NK-92 treated with Interleukin-12 subunit alpha and Interleukin-12 subunit beta, amount 100 ng/mL, for 24 hours (cell line): ENCODE measurements around the gene PRTN3.
A peak's percentile ranks its signal among the peaks of the same experiment; 100 is the strongest.
"Not testable (repeated sequence)": the region's sequence is repeated elsewhere in the genome, so short reads cannot be mapped to it uniquely, and the experiment has no call there.

ENCODE experiments used
- DNase-seq: peaks from one replicate; lab custom pipeline; 2025; lab: John Stamatoyannopoulos, UW

PRTN3 gene

DNA sequence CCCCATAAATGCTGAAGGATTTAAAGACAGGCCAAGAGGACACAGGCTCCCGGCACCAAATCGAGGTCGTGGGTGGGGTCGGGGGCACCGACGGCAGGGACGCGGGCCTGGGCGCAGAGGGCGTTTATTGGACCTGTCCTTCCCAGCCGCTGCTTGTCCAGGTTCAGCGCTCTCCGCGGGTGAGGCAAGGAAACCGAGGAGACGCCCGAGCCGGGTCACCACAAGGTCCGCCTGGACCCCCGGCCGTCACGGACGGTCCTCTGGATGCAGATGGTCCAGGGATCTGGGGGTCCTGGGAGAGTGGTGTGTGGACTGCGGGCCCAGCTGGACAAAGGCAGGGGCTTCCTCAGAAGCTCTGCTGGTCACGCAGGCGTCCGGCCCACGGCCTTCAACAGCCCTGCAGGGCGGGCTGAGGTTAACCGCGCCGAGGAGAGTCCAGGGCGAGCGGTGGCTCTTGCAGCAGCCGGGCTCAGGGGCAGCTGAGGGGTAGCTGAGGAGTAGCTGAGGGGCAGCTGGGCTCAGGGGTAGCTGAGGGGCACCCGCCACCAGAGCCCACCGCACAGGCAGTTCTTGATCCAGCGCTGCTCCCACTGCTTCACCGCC, 27.2 kb downstream of the PRTN3 start:
- no peak for DNase-seq

- no peak for DNase-seq
Measured at GRCh38 chr19:868458-869244, 27.9 kb downstream of the PRTN3 start.

DNA sequence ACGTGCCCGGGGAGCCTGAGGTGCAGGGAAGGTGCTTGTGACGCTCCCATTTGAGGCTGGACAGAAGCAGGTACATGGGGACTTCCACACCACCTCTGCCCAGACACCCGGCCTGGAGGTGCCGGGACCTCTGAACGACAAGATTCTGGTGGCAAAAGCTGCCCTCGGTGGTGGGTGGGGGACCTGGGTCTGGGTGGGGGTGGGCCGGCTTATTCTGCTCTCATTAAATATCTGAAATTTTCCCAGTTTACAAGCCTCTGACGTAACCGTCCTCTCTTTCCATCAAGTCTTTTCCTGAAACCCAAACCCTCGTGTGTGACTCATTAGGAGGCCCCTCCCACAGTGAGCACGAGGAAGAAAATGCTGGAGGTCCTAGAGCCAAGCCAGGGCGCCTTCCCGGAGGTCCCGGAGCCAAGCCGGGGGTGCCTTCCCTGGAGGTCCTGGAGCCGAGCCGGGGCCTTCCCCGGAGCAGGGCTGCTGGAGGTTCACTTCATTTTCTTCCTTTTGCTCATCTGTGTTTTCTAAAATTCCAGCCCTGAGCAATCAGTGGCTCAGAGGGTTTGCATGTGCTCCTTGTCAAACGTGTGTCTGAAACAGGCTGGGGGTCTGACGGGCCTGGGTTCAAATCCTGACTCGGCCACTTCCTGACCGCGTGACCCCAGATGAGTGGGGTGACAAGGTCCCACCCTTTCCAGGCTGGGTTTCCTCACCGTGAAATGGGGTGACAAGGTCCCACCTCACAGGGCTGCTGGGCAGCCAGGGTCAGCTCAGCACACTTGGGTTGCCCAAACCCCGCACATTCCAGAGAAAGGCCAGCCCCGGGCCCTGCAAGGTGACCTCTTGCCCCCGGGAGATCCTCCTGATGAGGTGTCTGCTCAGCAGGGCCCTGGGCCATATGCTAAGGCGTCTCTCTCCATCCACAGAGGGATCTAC, 28.7 kb downstream of the PRTN3 start:
- no peak for DNase-seq

GRCh38 chr19:870314-870713, 29.5 kb downstream of the PRTN3 start:
- DNase-seq: no peak

DNA sequence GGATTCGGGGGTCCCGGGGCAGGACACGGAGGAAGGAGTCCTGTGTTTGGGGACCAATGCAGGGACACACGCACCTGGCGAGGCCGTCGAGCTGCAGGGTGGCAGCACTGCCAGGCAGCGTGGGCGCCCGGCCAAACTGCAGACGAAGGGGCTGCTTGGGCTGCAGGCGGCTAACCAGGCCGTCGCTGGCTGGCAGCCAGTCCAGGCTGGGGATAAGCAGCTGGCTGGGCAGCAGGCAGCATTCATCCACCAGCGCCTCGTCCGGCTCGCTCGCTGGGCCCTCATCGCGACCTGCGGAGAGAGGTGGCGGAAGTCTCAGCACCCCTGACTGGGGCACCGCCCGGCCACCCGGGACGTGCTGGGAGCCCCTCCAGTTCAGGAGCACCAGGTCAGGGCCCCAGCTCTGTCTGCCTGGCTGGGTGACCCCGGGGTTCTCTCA, 30.2 kb downstream of the PRTN3 start:
- DNase-seq: no peak

- DNase-seq: no peak
Measured at GRCh38 chr19:871446-872265, 30.9 kb downstream of the PRTN3 start.

DNA sequence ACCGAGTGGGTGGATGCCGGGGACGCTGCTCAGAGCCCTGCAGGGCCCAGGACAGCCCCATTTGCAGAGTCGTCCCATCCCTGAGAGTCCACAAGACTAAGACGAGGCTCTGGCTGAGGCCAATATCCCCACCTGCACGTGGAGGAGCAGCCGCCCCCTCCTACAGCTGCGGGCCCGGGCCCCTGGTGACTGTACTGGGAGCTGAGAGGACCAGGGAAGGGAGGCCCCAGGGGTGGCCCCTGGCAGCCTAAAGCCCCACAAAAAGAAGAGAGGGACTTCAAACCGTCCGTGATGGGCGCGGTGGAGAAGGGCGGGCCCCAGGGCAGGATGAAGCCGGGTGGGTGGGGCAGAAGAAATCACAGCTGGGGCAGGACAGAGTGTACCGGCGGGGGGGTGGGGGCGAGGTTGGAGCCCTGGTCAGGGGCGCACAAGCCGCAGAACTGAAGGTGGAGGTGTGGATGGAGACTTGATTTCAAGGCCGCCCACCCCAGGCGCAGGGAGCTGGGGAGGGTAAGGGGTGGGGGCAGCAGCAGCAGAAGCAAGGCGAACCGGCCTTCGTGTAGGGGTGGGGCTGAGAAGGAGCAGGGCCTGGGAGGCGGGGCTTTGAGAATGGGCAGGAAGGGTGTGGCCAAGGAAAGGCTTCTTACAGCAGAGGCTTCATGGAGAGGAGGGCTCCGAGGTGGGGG, 31.6 kb downstream of the PRTN3 start:
- no peak for DNase-seq

DNA sequence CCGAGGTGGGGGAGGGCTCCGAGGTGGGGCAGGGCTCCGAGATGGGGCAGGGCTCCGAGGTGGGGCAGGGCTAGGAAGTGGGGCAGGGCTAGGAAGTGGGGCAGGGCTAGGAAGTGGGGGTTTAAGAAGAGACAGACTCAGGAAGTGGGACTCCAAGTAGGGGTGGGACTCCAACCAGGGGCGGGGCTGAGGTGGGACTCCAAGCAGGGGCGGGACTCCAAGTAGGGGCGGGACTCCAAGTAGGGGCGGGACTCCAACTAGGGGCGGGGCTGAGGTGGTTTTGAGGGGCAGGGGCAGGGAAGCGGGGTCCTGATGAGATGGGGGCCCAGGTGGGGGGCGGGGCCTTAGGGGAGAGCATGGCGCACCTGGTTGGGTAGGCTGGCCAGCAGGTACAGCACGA, 32.3 kb downstream of the PRTN3 start:
- DNase-seq: peak; percentile 34

DNA sequence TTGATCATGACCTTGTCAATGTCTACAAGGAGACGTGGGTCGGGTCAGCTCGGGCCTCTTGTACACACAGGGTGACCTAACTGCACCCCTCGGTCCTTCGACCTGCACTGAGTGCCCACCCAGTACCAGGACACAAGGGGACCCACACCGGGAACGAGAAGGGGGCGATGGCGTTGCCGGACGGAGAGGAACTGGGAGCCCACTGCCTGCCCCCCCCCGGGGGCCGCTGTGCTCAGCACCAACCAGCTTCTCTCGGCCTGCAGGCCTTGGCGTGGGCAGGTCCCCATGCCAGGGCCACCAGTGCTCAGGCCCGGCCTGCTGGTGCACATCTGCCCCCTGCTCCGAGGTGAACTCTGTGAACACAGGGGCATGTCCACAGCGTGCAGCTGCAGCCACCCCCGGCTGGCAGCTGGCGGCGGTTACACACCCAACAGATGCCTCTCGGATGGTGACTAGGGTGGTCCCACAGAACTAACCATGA, 32.8 kb downstream of the PRTN3 start:
- DNase-seq: no peak

DNA sequence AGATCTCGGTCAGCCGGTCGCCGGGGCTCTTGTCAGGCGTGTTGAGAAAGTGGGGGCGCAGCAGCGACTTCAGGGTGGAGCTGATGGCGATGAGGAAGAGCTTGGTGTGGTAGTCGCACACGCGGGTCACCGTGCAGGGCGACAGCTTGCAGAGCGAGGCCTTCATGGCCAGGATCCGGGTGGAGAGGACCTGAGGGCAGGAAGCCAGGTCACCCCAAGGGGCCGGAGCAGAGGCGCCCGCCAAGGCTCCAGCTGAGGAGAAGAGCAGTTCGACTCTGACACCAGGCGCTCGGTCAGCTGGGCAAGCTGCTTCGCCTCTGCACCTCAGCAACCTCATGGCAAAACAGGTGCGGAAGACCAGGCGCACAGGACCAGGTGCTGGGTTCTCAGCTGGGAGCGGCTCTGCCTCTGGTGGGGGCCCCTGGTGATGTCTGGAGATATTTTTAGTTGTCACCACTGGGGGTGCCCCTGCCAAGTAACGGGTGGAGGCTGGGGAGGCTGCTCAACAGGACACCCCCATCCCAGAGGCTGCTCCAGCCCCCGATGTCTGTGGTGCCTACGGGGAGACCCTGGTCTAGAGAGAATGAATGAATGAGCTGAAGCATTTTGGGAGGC, 34.6 kb downstream of the PRTN3 start:
- DNase-seq: no peak

DNA sequence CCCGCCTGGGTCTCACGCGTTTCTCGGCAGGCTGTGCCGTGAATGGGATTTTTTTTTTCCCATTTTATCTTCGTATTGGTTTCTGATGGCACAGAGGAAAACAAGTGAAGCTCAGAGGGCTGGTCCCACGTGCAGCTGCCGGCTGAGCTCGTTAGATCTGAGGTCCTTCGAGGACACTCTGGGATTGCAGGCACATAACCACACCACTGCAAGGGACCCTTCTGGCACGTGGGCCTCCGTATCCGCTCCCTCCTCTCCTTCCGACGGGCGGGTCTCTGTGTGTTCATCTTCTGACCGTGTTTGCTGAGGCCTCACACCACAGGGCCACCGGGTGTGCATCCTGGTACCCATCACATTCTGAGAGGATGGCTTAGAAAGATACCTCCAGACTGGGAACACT, 35.3 kb downstream of the PRTN3 start:
- no peak for DNase-seq

DNA sequence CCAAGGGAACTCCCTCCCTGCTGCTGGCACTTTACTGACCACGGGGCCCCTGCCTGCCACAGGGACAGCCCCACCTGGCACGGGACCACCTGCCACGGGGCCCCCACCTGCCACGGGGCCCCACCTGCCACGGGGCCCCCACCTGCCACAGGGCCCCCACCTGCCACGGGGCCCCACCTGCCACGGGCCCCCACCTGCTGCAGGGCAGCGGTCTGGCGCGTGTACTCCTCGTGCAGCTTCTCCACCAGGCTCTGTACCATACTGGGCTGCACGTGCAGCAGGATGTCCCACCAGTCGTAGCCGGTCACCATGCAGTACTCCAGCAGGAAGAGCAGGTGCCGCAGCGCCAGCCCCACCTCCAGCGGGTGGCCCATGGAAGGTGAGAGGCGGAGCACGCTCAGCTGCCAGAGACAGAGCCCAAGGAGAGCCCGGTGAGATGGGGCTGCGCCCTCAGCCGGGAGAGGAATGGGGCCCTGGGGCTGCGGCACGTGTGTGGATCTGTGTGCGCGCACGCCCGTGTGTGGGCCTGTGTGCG, 36.0 kb downstream of the PRTN3 start:
- no peak for DNase-seq

DNA sequence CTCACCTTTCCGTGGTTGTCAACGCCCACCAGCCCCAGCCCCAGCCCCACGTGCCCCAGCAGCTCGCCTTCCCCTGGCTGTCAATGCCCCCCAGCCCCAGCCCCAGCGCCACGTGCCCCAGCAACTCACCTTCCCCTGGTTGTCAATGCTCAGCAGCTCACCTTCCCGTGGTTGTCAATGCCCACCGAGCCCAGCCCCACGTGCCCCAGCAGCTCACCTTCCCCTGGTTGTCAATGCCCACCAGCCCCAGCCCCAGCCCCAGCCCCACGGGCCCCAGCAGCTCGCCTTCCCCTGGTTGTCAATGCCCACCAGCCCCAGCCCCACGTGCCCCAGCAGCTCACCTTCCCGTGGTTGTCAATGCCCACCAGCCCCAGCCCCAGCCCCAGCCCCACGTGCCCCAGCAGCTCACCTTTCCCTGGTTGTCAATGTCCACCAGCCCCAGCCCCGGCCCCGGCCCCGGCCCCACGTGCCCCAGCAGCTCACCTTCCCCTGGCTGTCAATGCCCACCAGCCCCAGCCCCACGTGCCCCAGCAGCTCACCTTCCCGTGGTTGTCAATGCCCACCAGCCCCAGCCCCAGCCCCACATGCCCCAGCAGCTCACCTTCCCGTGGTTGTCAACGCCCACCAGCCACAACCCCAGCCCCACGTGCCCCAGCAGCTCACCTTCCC, 37.3 kb downstream of the PRTN3 start:
- DNase-seq: not testable (repeated sequence)

- not testable (repeated sequence) for DNase-seq
Measured at GRCh38 chr19:878751-879561, 38.2 kb downstream of the PRTN3 start.

- no peak for DNase-seq
Measured at GRCh38 chr19:879711-880438, 39.1 kb downstream of the PRTN3 start.

DNA sequence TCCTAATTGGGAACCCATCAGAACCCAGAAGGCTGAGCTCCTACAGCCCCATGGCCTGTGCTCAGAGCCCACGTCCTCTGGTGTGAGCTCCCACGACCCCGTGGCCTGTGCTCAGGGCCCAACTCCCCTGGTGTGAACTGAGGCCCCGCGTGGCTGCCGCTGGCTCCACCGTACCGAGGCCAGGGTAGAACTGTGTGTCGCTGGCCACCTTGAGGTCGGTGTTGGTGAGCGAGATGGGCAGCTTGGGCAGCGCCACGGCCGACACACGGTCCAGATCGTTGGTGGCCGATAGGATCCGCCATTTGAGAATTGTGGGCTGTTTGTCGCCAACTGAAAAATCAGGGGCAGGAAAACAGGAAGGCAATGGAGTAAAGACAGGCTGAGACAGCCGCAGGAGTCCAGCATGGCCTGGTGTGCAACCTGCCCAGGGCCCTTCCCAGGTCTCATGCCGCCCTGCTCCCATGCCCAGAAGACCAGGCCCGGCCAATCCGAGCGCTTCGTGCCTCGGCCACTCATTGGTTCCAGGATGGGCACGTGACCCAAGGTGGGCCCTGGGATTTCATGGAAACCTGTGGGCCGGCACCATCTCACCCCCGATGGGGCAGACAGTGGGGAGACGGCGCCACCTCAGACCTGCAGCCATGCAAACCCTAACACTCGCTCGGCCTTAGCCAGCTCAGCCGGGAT, 40.7 kb downstream of the PRTN3 start:
- no peak for DNase-seq

DNA sequence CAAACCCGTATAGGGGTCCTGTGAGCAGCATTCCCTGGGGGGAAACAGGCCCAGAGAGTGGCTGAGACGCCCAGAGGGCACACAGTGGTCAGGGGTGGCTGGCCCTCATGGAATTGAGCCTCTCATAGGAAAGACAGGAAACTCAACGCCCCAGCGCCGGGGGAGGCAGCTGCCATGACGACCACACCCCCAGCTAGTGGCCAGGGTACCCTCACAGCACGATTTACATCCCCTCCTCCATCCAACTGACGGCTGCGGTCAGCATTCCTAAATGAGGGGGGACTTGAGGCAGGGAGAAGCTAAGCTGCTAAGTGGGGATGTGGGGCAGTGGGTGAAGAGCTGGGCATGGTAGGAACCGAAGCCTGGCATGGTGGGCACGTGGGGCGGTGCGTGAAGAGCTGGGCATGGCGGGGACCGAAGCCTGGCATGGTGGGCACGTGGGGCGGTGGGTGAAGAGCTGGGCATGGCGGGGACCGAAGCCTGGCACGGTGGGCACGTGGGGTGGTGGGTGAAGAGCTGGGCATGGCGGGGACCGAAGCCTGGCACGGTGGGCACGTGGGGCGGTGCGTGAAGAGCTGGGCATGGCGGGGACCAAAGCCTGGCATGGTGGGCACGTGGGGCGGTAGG, 42.2 kb downstream of the PRTN3 start:
- no peak for DNase-seq
